ENCODE measurements around the gene CBARP. TPM values are rescaled to one million over a fixed set of nuclear protein-coding genes. Genes with fewer than 3 reads are reported as not detected.

Gene CBARP
- total RNA-seq, 1 experiment from 2014 or later = 1.9 TPM

DNA sequence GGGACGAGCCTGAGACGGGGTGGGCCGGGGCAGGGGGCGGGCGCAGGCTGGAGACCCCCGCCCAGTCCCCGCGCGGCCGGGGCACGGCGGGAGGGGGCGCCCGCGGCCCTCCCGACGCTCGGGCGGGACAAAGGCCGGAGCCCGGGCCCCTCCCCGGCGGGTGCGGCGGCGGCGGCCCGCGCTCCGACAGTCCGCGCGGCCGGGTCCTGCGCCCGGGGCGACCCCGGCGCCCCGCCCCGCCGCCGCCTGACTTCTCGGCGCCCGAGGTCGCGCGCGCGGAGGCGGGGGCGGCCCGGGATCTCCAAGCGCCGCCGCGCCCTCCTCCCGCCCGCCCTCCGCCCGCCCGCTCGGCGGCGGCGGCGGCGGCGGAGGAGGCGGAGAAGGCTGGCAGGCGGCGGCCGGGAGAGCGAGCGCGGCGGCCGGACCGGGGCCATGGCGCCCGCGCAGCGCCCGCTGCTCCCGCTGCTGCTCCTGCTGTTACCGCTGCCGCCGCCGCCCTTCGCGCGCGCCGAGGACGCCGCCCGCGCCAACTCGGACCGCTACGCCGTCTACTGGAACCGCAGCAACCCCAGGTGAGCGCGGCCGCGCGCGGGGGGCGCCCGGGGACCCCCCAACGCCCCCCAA lies 48.0 kb upstream of the CBARP start, which contains the start of gene EFNA2:
Gene EFNA2 (plus strand): TSS at position 137 of the 624 bp plus-strand sequence. CDS start 296 bp downstream, at position 433.
- Histone ChIP-seq H3K9me3 (ENCODE audit: insufficient read depth, low read depth) (no peaks in the 10 kb centered on the region), H4K20me1 (ENCODE audit: insufficient read depth) (no peaks in the 10 kb centered on the region), H3K27ac (no peak within 1 kb of the TSS), H3K4me1 (replicated peaks; ENCODE audit: insufficient read depth) (no peaks in the 10 kb centered on the region), H3K79me2 (ENCODE audit: low read depth) (no peaks in the 10 kb centered on the region), H2AFZ (no peak within 1 kb of the TSS), H3K4me2 (no peak within 1 kb of the TSS), H3K27me3 (ENCODE audit: insufficient read depth, low read depth) (0 out of 2 replicates have a peak, but pooled peaks cover 19% of the 10 kb centered on the region), H3K36me3 (ENCODE audit: low read depth) (no peaks in the 10 kb centered on the region), H3F3A (ENCODE audit: insufficient read depth, low read depth) (peaks cover 5% of the 10 kb centered on the region; the same call in 1 of the 2 replicates), H3K4me3 (no peak within 1 kb of the TSS), H3K9me2 (ENCODE audit: insufficient read depth) (no peaks in the 10 kb centered on the region)
- POLR2A ChIA-PET (ENCODE audit: unreplicated experiment) = no interaction called here
- TF ChIP-seq EZH2 (IDR thresholded peaks at IDR 0.05; ENCODE audit: low read depth) = no peak
- TF ChIP-seq, protein P1, sequence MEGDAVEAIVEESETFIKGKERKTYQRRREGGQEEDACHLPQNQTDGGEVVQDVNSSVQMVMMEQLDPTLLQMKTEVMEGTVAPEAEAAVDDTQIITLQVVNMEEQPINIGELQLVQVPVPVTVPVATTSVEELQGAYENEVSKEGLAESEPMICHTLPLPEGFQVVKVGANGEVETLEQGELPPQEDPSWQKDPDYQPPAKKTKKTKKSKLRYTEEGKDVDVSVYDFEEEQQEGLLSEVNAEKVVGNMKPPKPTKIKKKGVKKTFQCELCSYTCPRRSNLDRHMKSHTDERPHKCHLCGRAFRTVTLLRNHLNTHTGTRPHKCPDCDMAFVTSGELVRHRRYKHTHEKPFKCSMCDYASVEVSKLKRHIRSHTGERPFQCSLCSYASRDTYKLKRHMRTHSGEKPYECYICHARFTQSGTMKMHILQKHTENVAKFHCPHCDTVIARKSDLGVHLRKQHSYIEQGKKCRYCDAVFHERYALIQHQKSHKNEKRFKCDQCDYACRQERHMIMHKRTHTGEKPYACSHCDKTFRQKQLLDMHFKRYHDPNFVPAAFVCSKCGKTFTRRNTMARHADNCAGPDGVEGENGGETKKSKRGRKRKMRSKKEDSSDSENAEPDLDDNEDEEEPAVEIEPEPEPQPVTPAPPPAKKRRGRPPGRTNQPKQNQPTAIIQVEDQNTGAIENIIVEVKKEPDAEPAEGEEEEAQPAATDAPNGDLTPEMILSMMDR (conservative IDR thresholded peaks at IDR 0.05) = no peak
- no peak for DNase-seq
- CTCF ChIA-PET = no interaction called here
- BruUV-seq (replicated peaks) = no TSS peak
- intact Hi-C loops (cut with micrococcal nuclease; ENCODE audit: unreplicated experiment) = no loop called here

DNA sequence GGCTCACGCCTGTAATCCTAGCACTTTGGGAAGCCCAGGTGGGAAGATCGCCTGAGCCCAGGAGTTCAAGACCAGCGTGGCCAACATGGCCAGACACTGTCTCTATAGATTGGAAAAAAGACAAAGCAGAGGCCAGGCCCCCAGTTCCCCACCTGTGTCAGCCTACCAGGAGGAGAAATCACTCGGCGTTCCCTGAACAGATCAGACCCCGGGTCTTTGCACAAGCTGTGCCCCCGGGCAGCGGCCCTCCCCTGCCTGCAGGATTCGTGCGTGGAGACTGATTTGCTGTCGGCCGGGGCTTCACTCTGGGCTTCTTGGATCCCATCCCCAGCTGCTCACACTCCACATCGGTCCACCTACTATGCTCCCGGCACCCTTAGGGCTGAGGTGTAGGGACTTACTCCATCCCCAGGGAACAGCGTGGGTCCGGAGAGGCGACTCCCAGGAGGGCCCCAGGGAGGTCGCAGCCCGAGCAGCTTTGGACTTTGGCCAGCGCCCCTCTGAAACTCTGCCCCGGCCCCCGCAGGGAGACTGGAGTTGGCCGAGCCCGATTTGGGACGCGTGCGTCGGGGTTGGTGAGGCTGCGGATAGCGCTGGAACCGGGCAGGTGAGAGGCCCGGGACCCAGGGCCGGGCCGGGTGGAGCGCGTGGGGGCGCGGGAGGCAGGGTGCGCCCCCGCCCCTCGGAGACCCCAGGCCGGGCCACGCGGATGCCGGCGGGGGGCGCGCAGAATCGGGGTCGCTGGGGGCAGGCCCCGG lies 47.4 kb upstream of the CBARP start:
- H3K27me3 ChIP-seq (ENCODE audit: insufficient read depth, low read depth) = 0 out of 2 replicates have a peak, but pooled peaks cover 19% of the 10 kb centered on the region
- H3K27ac ChIP-seq = no peak overlapping the region
- H3K79me2 ChIP-seq (ENCODE audit: low read depth) = no peaks in the 10 kb centered on the region
- intact Hi-C loops (cut with micrococcal nuclease; ENCODE audit: unreplicated experiment) = no loop called here
- no peaks in the 10 kb centered on the region for H3K36me3 ChIP-seq (ENCODE audit: low read depth)
- peaks cover 2% of the 10 kb centered on the region; the same call in 1 of the 2 replicates for H4K20me1 ChIP-seq (ENCODE audit: insufficient read depth)
- H3F3A ChIP-seq (ENCODE audit: insufficient read depth, low read depth) = peaks cover 10% of the 10 kb centered on the region; the same call in 1 of the 2 replicates
- H3K4me3 ChIP-seq = no peak overlapping the region
- no peaks in the 10 kb centered on the region for H3K4me1 ChIP-seq (replicated peaks; ENCODE audit: insufficient read depth)
- BruUV-seq (replicated peaks) = no TSS peak
- no peak overlapping the region for H2AFZ ChIP-seq
- TF ChIP-seq, protein P1 (conservative IDR thresholded peaks at IDR 0.05) = no peak
- TF ChIP-seq EZH2 (IDR thresholded peaks at IDR 0.05; ENCODE audit: low read depth) = no peak
- H3K9me2 ChIP-seq (ENCODE audit: insufficient read depth) = no peaks in the 10 kb centered on the region
- no peaks in the 10 kb centered on the region for H3K9me3 ChIP-seq (ENCODE audit: insufficient read depth, low read depth)
- no peak overlapping the region for H3K4me2 ChIP-seq
- ChIA-PET CTCF (no interaction called here), POLR2A (ENCODE audit: unreplicated experiment) (no interaction called here)
- no peak for DNase-seq

DNA sequence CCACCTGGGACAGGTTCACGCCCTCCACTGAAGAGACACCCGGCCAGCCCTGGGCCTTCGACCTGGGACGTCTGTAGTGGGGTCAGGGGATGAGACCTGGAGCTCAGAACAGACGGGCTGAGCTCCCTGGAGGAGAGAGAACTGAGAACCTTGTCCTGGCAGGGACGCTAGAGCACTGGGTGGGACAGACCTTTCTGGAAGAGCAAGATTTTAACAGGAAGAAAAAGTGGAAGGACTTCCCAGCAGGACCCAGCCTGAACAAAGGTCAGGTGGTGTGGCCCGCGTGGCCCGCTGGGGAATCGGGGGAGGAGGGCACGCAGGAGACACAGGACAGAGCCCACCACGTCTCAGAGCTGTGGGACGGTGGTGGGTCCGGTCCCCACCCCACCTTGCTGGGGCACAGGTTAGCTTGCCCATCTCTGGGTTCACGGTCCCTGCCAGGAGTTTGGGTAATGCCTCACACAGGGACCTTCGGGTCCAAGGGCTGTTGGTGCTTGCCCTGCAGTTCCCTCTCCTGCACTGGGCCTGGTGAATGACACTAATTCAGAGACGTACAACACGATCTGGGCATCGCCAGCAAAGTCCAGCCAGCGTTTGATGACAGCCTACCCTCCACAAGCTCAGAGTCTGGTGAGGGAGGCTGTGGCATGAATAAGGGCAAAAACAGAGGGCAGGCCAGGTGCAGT lies 46.6 kb upstream of the CBARP start:
- Histone ChIP-seq H3K36me3 (ENCODE audit: low read depth) (no peaks in the 10 kb centered on the region), H4K20me1 (ENCODE audit: insufficient read depth) (peaks cover 5% of the 10 kb centered on the region), H3K79me2 (ENCODE audit: low read depth) (no peaks in the 10 kb centered on the region), H3K4me1 (replicated peaks; ENCODE audit: insufficient read depth) (no peaks in the 10 kb centered on the region), H2AFZ (no peak overlapping the region), H3K27me3 (ENCODE audit: insufficient read depth, low read depth) (0 out of 2 replicates have a peak, but pooled peaks cover 19% of the 10 kb centered on the region), H3K4me2 (no peak overlapping the region), H3K4me3 (no peak overlapping the region), H3K27ac (no peak overlapping the region), H3K9me2 (ENCODE audit: insufficient read depth) (no peaks in the 10 kb centered on the region), H3F3A (ENCODE audit: insufficient read depth, low read depth) (peaks cover 14% of the 10 kb centered on the region; the same call in 1 of the 2 replicates), H3K9me3 (ENCODE audit: insufficient read depth, low read depth) (no peaks in the 10 kb centered on the region)
- intact Hi-C loops (cut with micrococcal nuclease; ENCODE audit: unreplicated experiment) = no loop called here
- ChIA-PET CTCF (no interaction called here), POLR2A (ENCODE audit: unreplicated experiment) (no interaction called here)
- no peak for TF ChIP-seq EZH2 (IDR thresholded peaks at IDR 0.05; ENCODE audit: low read depth)
- TF ChIP-seq, protein P1 (conservative IDR thresholded peaks at IDR 0.05) = no peak
- DNase-seq = no peak
- no TSS peak for BruUV-seq (replicated peaks)

Measured in PC-9 (cell line).